ENCODE data around the gene AMIGO1.
A peak's percentile ranks its signal among the peaks of the same experiment; 100 is the strongest.

AMIGO1 gene

GRCh38 chr1:109501644-109502363 is 7.7 kb downstream of the AMIGO1 start:
- DNase-seq, result no peak

- no peak for DNase-seq
These were observed 8.6 kb downstream of the AMIGO1 start for GRCh38 chr1:109500941-109501381.

DNA sequence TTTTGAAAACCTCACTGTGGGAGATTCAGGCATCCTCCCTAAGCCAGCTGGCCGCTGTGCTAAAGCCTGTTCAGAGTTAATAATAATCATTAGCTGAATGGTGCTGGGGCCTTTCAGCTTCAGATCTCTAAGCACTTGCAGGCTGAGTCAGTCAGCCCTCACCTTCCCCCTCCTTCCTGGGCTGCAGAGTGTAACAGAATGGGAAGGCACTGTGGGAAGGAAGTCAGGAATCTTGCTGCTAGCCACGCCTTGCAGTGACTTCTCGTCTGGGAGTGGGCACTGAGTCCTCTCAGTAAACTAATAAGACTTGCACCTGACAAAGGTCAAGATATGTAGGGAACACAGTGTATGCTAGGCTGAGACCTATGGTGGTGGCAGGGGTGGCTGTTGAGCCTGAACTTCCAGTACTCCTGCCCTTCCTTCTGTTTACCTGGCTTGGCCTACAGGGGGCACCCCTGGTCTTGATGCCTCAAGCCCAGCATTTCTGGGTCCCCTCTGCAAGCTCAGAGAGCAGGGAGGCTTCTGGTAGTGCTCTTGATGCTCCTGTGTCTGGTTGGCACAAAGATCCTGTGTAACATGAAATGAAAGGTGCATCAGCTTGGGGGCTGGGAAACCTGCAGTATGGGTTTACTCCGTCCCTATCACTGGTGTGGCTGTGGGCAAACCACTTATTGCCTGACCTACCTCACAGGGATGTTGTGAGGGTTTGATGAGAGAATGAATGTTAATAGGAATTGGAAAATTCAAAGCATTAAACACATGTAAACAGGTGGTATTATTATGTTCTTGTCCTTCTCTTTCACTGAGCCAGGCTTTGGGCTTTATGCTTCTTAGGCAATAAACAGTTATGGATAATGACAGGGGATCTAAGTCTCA is 9.6 kb downstream of the AMIGO1 start:
- DNase-seq, result no peak

DNA sequence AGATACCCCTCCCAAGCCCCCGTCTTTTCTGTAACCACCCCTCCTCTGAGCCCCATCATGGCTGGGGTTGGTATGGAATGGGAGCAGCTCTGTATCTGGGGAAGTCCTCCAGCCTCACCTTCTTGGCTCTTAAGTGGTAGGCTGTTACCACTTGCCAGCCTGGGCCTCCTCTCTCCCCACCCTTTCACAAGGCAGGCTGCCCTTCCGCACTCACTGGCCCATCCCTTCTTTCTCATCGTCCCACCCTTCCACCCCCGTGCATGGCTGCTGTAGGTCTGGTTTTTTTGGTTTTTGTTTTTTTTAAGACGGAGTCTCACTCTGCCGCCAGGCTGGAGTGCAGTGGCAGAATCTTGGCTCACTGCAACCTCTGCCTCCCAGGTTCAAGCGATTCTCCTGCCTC is 10.4 kb downstream of the AMIGO1 start:
- no peak for DNase-seq

DNA sequence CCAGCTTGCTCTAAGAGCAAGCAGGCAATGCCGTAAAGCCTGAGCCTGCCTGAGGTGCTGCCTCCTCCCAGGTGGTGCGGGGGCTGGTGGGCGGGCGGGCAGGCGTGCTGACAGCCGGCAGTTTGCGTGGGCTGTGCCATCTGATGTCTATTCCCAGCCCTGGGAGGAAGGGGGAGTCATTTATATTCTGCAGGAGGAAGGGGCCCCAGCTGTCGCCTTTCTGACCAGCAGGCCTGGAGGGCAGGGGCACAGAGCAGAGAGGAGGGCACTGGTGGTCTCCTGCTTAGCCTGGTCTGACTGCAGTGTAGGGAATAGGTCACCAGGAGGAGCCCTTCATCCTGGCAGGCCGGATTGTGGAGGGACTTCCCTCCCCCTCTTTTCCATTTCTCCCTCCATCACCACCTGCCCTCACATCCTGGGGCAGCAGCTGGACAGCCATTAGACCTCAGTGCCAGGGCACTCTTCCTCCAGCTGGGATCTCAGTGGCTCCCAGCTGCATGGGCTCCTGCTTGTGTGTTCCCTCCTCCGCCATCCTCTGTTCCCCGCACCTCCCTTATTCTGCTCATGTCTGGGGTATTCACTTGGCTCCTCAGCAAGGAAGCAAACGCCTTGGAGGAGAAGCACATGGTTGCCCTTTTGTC is 11.2 kb downstream of the AMIGO1 start:
- no peak for DNase-seq

DNA sequence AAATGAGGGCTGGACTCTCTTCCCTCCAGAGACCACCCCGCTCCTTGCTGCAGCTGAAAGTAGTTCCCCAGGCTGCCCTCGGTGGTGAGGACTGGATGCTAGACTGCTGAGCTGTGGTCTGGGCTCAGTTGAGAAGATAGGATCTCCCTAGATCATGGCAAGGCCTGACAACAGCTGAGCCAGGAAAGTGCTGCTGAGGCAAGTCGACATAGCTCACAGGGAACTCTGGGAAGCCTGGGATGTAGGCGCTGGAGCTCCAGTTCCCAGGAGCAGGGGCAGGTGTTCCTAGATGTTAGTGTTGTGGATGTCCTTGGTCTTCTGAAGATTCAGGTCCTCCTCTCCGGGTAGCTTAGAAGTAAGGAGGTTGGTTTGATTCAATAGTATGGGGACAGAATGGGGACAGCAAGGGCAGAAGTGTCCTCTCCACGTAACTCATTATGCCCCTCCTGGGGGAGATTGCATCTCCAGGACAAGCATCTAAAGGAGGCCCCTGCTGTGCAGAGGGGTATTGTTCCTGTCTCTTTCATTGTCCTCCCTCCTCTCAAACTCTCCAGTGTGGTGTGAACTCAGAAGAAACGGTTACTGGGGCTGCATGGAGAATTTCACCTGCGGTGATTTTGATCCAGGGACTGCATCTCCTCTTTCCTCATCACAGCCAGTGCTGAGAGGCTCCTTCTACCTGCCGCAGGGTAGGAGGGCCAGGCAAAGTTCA is 11.9 kb downstream of the AMIGO1 start:
- DNase-seq, result no peak

DNA sequence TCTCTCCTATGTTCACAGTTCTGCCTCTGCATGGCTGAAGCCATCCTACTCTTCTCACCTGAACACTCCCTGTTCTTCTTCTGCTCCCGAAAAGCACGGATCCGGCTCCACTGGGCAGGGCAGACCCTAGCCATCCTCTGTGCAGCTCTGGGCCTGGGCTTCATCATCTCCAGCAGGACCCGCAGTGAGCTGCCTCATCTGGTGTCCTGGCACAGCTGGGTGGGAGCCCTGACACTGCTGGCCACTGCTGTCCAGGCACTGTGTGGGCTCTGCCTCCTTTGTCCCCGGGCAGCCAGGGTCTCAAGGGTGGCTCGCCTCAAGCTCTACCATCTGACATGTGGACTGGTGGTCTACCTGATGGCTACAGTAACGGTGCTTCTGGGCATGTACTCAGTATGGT is 13.8 kb downstream of the AMIGO1 start:
- no peak for DNase-seq

DNA sequence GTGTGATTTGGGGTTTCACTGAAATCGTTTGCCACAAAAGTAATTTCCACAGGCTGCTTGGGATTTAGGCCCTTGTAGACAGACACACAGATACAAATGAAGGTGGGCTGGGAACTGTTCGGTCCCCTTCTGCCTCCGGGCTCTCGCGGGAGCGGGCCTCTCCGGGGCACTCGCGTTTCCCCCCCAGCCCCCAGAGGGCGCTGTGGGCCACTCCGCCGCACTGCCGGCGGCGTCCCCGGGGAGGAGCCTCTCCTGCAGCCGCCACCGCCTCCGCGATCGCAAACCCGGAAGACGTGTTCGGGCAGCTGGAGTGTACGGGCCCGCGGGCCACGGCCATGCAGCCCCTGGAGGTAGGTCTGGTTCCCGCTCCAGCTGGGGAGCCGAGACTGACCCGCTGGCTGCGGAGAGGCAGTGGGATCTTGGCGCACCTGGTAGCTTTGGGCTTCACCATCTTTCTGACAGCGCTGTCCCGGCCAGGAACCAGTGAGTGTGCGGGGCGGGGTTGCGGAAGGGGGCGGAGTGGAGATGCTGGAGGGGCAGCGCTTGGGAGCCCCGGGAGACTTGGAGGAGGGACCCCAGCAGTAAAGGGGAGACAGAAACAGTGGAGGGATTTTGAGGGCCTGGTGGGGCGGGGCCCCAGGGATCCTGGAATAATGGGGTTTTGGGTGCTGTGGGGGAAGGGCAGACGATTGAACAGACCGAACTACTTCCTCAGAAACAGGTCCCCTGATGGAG is 15.6 kb downstream of the AMIGO1 start, which contains the start of gene CYB561D1:
CYB561D1 (plus strand) TSS at position 290 of the 735 bp plus-strand sequence; CDS start at position 336, 46 bp downstream.
- DNase-seq, result peak; percentile 57 to 73

DNA sequence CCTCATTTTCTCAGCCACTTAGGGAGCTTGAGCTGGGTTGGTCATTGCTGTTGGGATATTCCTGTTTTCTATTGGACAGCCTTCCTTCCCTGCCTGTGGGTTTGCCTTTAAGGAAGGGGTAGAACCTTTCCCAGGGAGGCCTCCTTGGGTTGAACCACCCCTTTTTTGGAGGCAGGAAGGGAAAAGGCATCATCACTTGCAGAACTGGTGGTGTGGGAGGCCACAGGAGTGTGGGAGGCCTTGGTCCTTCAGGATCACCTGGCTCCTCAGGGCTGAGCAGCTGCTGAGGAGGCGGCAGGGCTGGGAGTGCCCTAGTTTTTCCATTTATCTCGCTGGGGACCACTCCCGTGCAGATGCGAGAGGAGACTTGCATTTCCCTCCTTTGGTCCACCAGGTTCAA is 16.3 kb downstream of the AMIGO1 start:
- no peak for DNase-seq

- no peak for DNase-seq
These were observed 16.7 kb downstream of the AMIGO1 start for GRCh38 chr1:109492779-109493178.

- DNase-seq, result no peak
These were observed 18.2 kb downstream of the AMIGO1 start for GRCh38 chr1:109491372-109491771.

GRCh38 chr1:109490934-109491302 is 18.6 kb downstream of the AMIGO1 start:
- no peak for DNase-seq

DNA sequence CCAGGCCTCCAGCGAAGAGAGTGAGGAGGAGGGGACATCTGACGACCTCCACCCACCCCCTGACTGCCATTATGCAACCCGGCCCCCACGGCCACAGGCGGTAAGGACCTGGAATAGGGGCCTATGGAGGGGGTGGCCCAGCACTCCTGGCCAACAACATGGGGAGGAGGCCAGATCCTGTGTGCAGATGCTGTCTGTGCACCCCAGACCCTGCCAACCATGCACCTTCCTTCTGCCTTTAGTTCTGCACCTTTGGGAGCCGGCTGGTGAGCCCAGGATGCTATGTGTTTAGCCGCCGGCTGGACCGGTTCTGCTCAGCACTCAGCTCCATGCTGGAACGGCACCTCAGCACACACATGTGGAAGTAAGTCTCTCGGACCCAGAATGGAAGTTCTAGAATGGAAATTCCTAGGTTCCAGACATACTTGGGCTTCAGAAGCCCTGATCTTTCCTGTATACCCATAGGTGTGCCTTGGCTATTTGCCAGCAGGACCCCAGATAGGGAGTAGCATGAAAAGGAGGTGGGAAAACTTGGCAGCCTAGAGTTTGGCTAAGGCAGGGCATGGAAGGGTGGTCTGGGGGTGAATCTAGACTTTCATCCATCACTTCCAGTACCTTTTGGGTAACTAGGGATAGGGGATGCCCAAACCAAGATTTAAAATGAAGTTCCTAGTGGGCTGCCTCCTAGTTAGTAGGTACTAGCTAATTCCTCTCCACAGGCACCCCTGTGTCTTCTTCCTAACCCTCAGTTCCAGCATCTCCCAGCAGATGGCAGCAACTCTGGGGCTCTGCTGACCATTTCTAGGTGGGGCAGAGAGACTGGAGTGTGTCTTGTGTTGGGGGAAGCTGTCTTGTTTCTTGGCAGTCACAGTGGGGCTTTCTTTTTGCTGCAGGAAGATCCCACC is 19.2 kb downstream of the AMIGO1 start:
- peak in 1 of 2 experiments; percentile 7 for DNase-seq

GRCh38 chr1:109488696-109489095 is 20.8 kb downstream of the AMIGO1 start:
- no peak for DNase-seq

DNA sequence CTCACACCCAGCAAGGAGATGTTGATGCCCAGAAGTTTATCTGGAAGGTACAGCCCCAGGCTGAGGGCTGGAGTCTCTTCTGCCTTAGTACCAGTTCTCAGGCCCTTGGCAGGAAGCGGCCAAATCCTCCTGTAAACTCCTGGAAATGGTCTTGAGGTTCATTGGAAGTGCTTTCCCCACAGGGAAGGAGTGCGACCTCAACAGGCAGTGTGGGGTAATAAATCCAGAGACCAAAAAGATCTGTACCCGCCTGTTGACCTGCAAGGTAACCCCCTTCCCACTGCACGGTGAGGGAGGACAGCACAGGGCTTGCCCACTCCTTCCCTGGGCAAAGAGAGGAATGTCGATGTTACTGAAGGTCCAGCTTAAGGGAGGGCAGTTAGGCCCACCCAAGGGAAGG is 21.3 kb downstream of the AMIGO1 start:
- no peak for DNase-seq

GRCh38 chr1:109487261-109487660 is 22.3 kb downstream of the AMIGO1 start:
- no peak for DNase-seq

DNA sequence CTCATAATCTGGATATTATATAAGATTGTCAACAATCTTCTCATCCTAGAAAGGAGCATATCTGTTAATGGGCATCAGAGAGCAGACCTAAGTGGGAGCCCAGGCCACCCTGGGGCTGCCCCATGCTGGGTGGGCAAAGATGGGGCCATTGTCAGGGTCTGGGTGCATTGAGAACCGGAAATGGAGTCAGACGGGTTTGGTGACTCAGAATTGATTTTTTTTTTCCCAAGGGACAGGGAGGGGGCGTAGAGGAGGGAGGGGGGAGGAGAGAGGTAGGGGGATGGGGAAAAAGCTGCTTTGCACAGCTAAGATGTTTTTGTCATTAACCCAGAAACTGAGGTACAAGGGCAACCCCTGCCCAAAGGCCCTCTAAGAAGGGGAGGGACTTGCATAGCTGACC is 24.5 kb downstream of the AMIGO1 start:
- no peak for DNase-seq

DNA sequence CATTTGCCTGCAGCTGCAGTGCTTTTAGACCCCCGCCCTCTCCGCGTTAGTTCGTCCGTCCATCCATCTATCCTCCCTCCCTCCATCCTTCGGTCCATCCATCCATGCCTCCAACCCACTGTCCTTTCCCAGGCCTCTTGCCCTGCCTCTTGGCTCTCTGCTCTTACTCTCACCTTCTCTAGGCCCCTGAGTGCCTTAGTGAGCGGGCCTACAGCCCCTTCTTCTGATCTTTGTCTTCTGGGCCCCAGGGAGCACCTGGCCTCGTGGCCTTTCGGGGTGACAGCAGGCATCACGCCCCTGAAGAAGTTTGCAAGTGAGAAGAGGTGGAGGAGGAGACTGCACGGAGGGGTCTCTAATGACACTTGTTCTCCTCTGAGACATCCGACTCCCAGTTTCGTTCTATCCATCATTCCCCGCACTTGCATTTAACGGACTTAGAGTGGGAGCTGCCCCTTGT is 25.0 kb downstream of the AMIGO1 start:
- no peak for DNase-seq

DNA sequence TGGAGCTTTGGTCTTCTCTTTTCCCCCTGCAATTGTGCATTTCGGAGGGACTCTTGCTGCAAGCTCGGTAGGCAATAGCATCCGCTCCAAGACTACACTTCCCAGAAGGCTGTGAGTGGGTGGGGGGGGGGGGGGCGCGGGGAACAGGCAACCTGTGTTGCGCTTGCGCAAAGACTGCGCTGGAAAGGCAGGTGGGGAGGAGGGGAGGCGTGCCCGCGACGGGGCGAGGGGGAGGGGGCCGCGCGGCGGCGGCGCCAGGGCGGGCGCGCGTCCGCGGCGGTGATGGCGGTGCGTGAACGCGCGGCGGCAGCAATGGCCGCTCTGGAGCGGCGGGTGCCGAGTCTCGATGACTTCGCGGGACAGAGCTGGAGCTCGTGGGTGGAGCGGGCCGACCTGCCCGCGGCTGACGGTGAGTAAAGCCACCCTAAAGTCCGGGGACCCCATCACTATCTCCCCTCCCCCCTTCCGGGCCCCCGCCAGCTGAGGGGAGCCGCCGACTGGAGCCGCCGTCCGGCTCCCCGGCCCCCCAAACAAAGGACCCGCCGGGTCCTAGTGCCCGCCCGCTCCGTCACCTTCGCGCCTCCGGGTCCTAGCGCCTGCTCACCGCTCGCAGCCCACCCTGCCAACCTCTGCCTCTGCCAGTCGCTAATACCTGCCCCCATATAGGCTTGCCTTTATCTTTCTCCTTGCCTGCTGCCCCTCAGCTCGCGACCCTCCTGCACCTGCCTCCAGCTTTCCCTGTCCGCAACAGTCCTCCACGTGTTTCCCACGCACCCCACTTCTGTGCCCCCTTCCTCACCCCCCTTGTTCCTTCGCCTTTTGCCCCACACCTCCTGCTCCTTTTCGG is 25.6 kb downstream of the AMIGO1 start, which contains the start of gene ATXN7L2:
ATXN7L2 (plus strand) TSS at position 234 of the 847 bp plus-strand sequence; CDS start at position 283, 49 bp downstream.
- DNase-seq, result peak; percentile 86

Measured in NCI-H187 (cell line).